IMR-90 (cell line): ENCODE data around the gene KIF6. TPM values are rescaled to one million over a fixed set of nuclear protein-coding genes. Genes with fewer than 3 reads are reported as not detected.

ENCODE experiments used
- ATAC-seq: fragments of 200-7000 bp; cut with Tn5 transposase; 2 replicates; pipeline ENCODE4 v1.9.1; 2020; ENCODE audit warnings: low read depth, mild to moderate bottlenecking, moderate library complexity
- BruUV-seq: library from RNA; stranded (reverse); fragments of 400-500 nt; replicated peaks from 2 replicates; lab custom pipeline; 2021; lab: Mats Ljungman, UMichigan
- CTCF ChIA-PET: fragments of 300-600 bp; formaldehyde crosslinking; extraction: SDS; loops from one replicate; lab custom pipeline; 2021; ENCODE audit warnings: antibody characterized with exemption; lab: Yijun Ruan, JAX
- POLR2A ChIA-PET: fragments of 300-600 bp; sonication (Branson Sonifier 250); formaldehyde crosslinking; loops from one replicate; lab custom pipeline; 2022; ENCODE audit warnings: antibody characterized with exemption; ENCODE audit not compliant: unreplicated experiment; lab: Charles Lee
- DNase-seq: peaks from one replicate; pipeline ENCODE4 v3.0.0; 2013
- H2AFZ ChIP-seq: replicated peaks from 2 replicates; pipeline ENCODE3; 2013; ENCODE audit warnings: low read length, mild to moderate bottlenecking; ENCODE audit not compliant: poor library complexity
- H2AK5ac ChIP-seq: 2 replicates; pipeline ENCODE4 v1.6.1; 2013; ENCODE audit warnings: low read depth, low read length, inconsistent platforms
- H2AK9ac ChIP-seq: replicated peaks from 2 replicates; pipeline ENCODE3; 2013; ENCODE audit warnings: mild to moderate bottlenecking, low read depth, low read length, moderate library complexity; ENCODE audit not compliant: poor library complexity
- H2BK120ac ChIP-seq: 2 replicates; pipeline ENCODE4 v1.6.1; 2013; ENCODE audit warnings: low read depth, low read length, inconsistent platforms
- H2BK15ac ChIP-seq: 3 replicates; pipeline ENCODE4 v1.6.1; 2013; ENCODE audit warnings: low read depth, low read length, inconsistent platforms
- H2BK20ac ChIP-seq: 2 replicates; pipeline ENCODE4 v1.6.1; 2013; ENCODE audit warnings: low read depth, mild to moderate bottlenecking, inconsistent platforms, low read length, moderate library complexity
- H2BK5ac ChIP-seq: 2 replicates; pipeline ENCODE4 v1.6.1; 2013; ENCODE audit warnings: mild to moderate bottlenecking, low read depth, low read length, inconsistent platforms; ENCODE audit not compliant: poor library complexity, severe bottlenecking
- H3K14ac ChIP-seq: replicated peaks from 2 replicates; pipeline ENCODE4 v1.6.1; 2013; ENCODE audit warnings: low read depth, low read length, inconsistent platforms
- H3K18ac ChIP-seq: 2 replicates; pipeline ENCODE4 v1.6.1; 2013; ENCODE audit warnings: low read depth, low read length, control low read depth
- H3K23ac ChIP-seq: 2 replicates; pipeline ENCODE4 v1.6.1; 2013; ENCODE audit warnings: low read depth, low read length, inconsistent platforms
- H3K27ac ChIP-seq: 2 replicates; pipeline ENCODE4 v1.5.1; 2013; ENCODE audit warnings: mild to moderate bottlenecking, control low read depth, low read length; ENCODE audit not compliant: insufficient read depth
- H3K27me3 ChIP-seq: 2 replicates; pipeline ENCODE4 v1.6.1; 2013; ENCODE audit warnings: low read length; ENCODE audit not compliant: control insufficient read depth, insufficient read depth
- H3K36me3 ChIP-seq: 2 replicates; pipeline ENCODE4 v1.6.1; 2013; ENCODE audit warnings: low read length, mixed read lengths; ENCODE audit not compliant: control insufficient read depth, insufficient read depth
- H3K4ac ChIP-seq: 2 replicates; pipeline ENCODE4 v1.6.1; 2013; ENCODE audit warnings: low read depth, low read length, inconsistent platforms
- H3K4me1 ChIP-seq: 2 replicates; pipeline ENCODE4 v1.6.1; 2013; ENCODE audit warnings: low read length, mixed read lengths; ENCODE audit not compliant: control insufficient read depth, insufficient read depth
- H3K4me2 ChIP-seq: 2 replicates; pipeline ENCODE4 v1.6.1; 2013; ENCODE audit warnings: low read depth, mild to moderate bottlenecking, control low read depth, low read length, moderate library complexity
- H3K4me3 ChIP-seq: 2 replicates; pipeline ENCODE4 v1.5.1; 2013; ENCODE audit warnings: low read depth, mild to moderate bottlenecking, control low read depth, low read length, moderate library complexity; ENCODE audit not compliant: insufficient read depth
- H3K56ac ChIP-seq: 2 replicates; pipeline ENCODE4 v1.6.1; 2013; ENCODE audit warnings: low read length, inconsistent platforms; ENCODE audit not compliant: insufficient read depth; ENCODE audit errors: extremely low read depth
- H3K79me1 ChIP-seq, 2 experiments: 2 replicates each; pipeline ENCODE4 v1.6.1; 2013; ENCODE audit warnings: low read length in 2 of 2, inconsistent platforms in 1 of 2, low read depth in 1 of 2
- H3K9ac ChIP-seq: 2 replicates; pipeline ENCODE4 v1.6.1; 2013; ENCODE audit warnings: low read depth, low read length, control low read depth
- H3K9me1 ChIP-seq: 2 replicates; pipeline ENCODE4 v1.6.1; 2013; ENCODE audit warnings: low read length, inconsistent platforms; ENCODE audit not compliant: insufficient read depth
- H3K9me3 ChIP-seq: 2 replicates; pipeline ENCODE4 v1.6.1; 2013; ENCODE audit warnings: low read length; ENCODE audit not compliant: control insufficient read depth, insufficient read depth
- H4K20me1 ChIP-seq: 2 replicates; pipeline ENCODE4 v1.6.1; 2013; ENCODE audit warnings: low read length, inconsistent platforms; ENCODE audit not compliant: insufficient read depth
- H4K5ac ChIP-seq: 2 replicates; pipeline ENCODE4 v1.6.1; 2013; ENCODE audit warnings: mild to moderate bottlenecking, low read depth, low read length, control low read depth
- H4K8ac ChIP-seq, 2 experiments: 2 replicates each; pipeline ENCODE4 v1.6.1; 2013; ENCODE audit warnings: low read depth in 2 of 2, low read length in 2 of 2, control low read depth in 1 of 2, inconsistent platforms in 1 of 2
- H4K91ac ChIP-seq: 2 replicates; pipeline ENCODE4 v1.6.1; 2013; ENCODE audit warnings: low read depth, low read length, inconsistent platforms; ENCODE audit not compliant: insufficient read depth
- BHLHE40 ChIP-seq: fragments of 150-350 bp; IDR thresholded peaks from 2 replicates; pipeline ENCODE4 v1.6.1; 2016; ENCODE audit warnings: mild to moderate bottlenecking, low read depth, low read length
- CEBPB ChIP-seq: IDR thresholded peaks from 2 replicates; pipeline ENCODE4 v1.6.1; 2012; ENCODE audit warnings: low read depth, low read length, improper control_type of control experiment
- CHD1 ChIP-seq: IDR thresholded peaks from 2 replicates; pipeline ENCODE4 v1.6.1; 2012; ENCODE audit warnings: low read depth, low read length, improper control_type of control experiment
- RAD21 ChIP-seq: IDR thresholded peaks from 2 replicates; pipeline ENCODE4 v1.6.1; 2012; ENCODE audit warnings: low read length, improper control_type of control experiment
- RCOR1 ChIP-seq: IDR thresholded peaks from 2 replicates; pipeline ENCODE4 v1.6.1; 2012; ENCODE audit warnings: mild to moderate bottlenecking, low read length, improper control_type of control experiment; ENCODE audit not compliant: insufficient replicate concordance
- RFX5 ChIP-seq: IDR thresholded peaks from 2 replicates; pipeline ENCODE4 v1.8.0; 2012; ENCODE audit warnings: low read depth, mild to moderate bottlenecking, low read length, moderate library complexity
- WGBS, 2 experiments: methylation state at CpG; one replicate each; pipeline versions ENCODE4 v1.1.5 to v1.1.7; 2013; ENCODE audit warnings: missing lambda C conversion rate in 2 of 2; ENCODE audit not compliant: insufficient read length in 1 of 2; ENCODE audit errors: extremely low coverage in 2 of 2; 5-methylcytosine and 5-hydroxymethylcytosine counted together
- dilution Hi-C: fragments of 300-500 bp; cut with HindIII; formaldehyde crosslinking; loops from one replicate; pipeline ENCODE4 v1.14.3; 2018; ENCODE audit warnings: low sequenced_read_pairs; ENCODE audit not compliant: unreplicated experiment
- in situ Hi-C: fragments of 300-500 bp; cut with MboI; formaldehyde crosslinking; loops from 3 replicates; pipeline ENCODE4 v1.14.3; 2019; ENCODE audit warnings: low sequenced_read_pairs, inconsistent platforms, mixed read lengths
- intact Hi-C: fragments of 100-400 bp; cut with micrococcal nuclease; formaldehyde crosslinking; loops from 2 replicates; pipeline ENCODE4 v1.10.0; 2022
- polyA plus RNA-seq, 3 experiments: library from polyadenylated mRNA; depleted of rRNA; stranded (reverse); fragments of >200 nt; gene quantifications; 2 replicates each; pipeline ENCODE4 v1.2.3, GENCODE V29; 2012; ENCODE audit warnings: low replicate concordance in 1 of 3
- total RNA-seq: library from RNA; depleted of rRNA; stranded (reverse); fragments of >200 nt; gene quantifications from 2 replicates; pipeline ENCODE4 v1.2.3, GENCODE V29; 2012
- TF ChIP-seq, protein P1 (sequence below): fragments of 150-350 bp; IDR thresholded peaks from 2 replicates; pipeline ENCODE4 v1.6.1; 2016; ENCODE audit warnings: low read depth, mild to moderate bottlenecking, low read length, moderate library complexity, borderline replicate concordance
- TF ChIP-seq, protein P2 (sequence below): conservative IDR thresholded peaks from 2 replicates; pipeline ENCODE4 v1.5.1; 2012; ENCODE audit warnings: mild to moderate bottlenecking, low read depth, low read length, improper control_type of control experiment

The KIF6 gene
- total and polyA plus RNA-seq, 2 of the 4 experiments (the other 2 are of a cell fraction), result under 0.01 to 0.10 TPM

GRCh38 chr6:39453956-39454524 lies 271.2 kb downstream of the KIF6 start:
- Histone ChIP-seq H2BK20ac (no peak overlapping the region), H3K4ac (no peak overlapping the region), H2BK5ac (no peak overlapping the region), H3K9me1 (no peaks in the 10 kb centered on the region), H3K9ac (no peak overlapping the region), H4K5ac (no peak overlapping the region), H3K56ac (no peak overlapping the region), H3K14ac (no peak overlapping the region), H3K18ac (no peak overlapping the region), H3K36me3 (no peaks in the 10 kb centered on the region), H3K9me3 (no peaks in the 10 kb centered on the region), H4K8ac (no peak overlapping the region), H3K4me2 (no peak overlapping the region), H2AFZ (no peak overlapping the region), H3K27ac (no peak overlapping the region), H3K4me1 (no peaks in the 10 kb centered on the region), H4K20me1 (no peaks in the 10 kb centered on the region), H2BK15ac (no peak overlapping the region), H2AK9ac (no peak overlapping the region), H2AK5ac (no peak overlapping the region), H3K79me1 (no peaks in the 10 kb centered on the region), H3K4me3 (no peak overlapping the region), H4K91ac (no peak overlapping the region), H2BK120ac (no peak overlapping the region), H3K27me3 (no peaks in the 10 kb centered on the region), H3K23ac (no peak overlapping the region)
- WGBS, 2 experiments, result no CpG with 5 or more reads among the region's 2 CpGs
- DNase-seq (no peak), ATAC-seq (no peak)
- TF ChIP-seq RFX5, result no peak
- no peak for TF ChIP-seq CHD1
- TF ChIP-seq, protein P1, sequence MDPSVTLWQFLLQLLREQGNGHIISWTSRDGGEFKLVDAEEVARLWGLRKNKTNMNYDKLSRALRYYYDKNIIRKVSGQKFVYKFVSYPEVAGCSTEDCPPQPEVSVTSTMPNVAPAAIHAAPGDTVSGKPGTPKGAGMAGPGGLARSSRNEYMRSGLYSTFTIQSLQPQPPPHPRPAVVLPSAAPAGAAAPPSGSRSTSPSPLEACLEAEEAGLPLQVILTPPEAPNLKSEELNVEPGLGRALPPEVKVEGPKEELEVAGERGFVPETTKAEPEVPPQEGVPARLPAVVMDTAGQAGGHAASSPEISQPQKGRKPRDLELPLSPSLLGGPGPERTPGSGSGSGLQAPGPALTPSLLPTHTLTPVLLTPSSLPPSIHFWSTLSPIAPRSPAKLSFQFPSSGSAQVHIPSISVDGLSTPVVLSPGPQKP, result no peak
- TF ChIP-seq RCOR1, result no peak
- TF ChIP-seq CEBPB, result no peak
- TF ChIP-seq, protein P2, sequence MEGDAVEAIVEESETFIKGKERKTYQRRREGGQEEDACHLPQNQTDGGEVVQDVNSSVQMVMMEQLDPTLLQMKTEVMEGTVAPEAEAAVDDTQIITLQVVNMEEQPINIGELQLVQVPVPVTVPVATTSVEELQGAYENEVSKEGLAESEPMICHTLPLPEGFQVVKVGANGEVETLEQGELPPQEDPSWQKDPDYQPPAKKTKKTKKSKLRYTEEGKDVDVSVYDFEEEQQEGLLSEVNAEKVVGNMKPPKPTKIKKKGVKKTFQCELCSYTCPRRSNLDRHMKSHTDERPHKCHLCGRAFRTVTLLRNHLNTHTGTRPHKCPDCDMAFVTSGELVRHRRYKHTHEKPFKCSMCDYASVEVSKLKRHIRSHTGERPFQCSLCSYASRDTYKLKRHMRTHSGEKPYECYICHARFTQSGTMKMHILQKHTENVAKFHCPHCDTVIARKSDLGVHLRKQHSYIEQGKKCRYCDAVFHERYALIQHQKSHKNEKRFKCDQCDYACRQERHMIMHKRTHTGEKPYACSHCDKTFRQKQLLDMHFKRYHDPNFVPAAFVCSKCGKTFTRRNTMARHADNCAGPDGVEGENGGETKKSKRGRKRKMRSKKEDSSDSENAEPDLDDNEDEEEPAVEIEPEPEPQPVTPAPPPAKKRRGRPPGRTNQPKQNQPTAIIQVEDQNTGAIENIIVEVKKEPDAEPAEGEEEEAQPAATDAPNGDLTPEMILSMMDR, result no peak
- no peak for TF ChIP-seq RAD21
- TF ChIP-seq BHLHE40, result no peak
- no TSS peak for BruUV-seq
- POLR2A ChIA-PET, result no interaction called here
- intact Hi-C loops, result no loop called here
- CTCF ChIA-PET, result no interaction called here
- dilution Hi-C loops, result no loop called here
- in situ Hi-C loops, result no loop called here
